GM10266 (cell line): Measurements from ENCODE around the gene LDHB.
"Not testable (repeated sequence)": the region's sequence is repeated elsewhere in the genome, so short reads cannot be mapped to it uniquely, and the experiment has no call there.

Experiments used
- DNase-seq: peaks from one replicate; pipeline ENCODE4 v3.0.0; 2012; ENCODE audit errors: extremely low spot score
- CTCF ChIP-seq: IDR thresholded peaks from 2 replicates; pipeline ENCODE4 v1.5.1; 2012; ENCODE audit warnings: mild to moderate bottlenecking, low read depth; ENCODE audit not compliant: control insufficient read depth, insufficient read depth; ENCODE audit errors: missing control alignments

LDHB gene

GRCh38 chr12:21675641-21676040, 18.0 kb upstream of the LDHB start:
- DNase-seq, result no peak
- TF ChIP-seq CTCF, result no peak

GRCh38 chr12:21675096-21675495, 17.5 kb upstream of the LDHB start:
- no peak for TF ChIP-seq CTCF
- DNase-seq, result no peak

- DNase-seq, result not testable (repeated sequence)
Measured at GRCh38 chr12:21673830-21674552, 16.3 kb upstream of the LDHB start.

- DNase-seq, result no peak
- no peak for TF ChIP-seq CTCF
Measured at GRCh38 chr12:21672146-21672545, 14.5 kb upstream of the LDHB start.

DNA sequence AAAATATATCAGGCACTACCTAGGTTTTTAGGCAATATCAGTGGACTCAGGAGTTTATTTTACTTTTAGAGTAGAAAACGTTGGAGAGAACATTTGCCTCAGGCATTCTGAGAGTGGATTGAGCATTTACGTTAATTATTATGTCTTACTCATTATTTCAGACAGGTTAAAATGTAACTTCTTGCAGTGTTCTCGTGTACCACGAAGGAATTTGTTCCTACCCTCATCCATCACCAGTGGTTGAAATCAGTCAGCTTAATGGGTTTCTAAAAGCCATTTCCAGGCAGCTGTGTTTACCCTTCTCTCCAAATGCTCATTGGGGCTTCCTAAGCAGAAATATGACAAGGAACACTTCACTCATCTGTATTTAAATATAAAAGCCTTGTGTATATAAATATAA, 9.1 kb upstream of the LDHB start:
- no peak for TF ChIP-seq CTCF
- no peak for DNase-seq

GRCh38 chr12:21665816-21666215, 8.2 kb upstream of the LDHB start:
- no peak for DNase-seq
- no peak for TF ChIP-seq CTCF

- TF ChIP-seq CTCF, result no peak
- DNase-seq, result no peak
Measured at GRCh38 chr12:21662122-21662792, 4.6 kb upstream of the LDHB start.

DNA sequence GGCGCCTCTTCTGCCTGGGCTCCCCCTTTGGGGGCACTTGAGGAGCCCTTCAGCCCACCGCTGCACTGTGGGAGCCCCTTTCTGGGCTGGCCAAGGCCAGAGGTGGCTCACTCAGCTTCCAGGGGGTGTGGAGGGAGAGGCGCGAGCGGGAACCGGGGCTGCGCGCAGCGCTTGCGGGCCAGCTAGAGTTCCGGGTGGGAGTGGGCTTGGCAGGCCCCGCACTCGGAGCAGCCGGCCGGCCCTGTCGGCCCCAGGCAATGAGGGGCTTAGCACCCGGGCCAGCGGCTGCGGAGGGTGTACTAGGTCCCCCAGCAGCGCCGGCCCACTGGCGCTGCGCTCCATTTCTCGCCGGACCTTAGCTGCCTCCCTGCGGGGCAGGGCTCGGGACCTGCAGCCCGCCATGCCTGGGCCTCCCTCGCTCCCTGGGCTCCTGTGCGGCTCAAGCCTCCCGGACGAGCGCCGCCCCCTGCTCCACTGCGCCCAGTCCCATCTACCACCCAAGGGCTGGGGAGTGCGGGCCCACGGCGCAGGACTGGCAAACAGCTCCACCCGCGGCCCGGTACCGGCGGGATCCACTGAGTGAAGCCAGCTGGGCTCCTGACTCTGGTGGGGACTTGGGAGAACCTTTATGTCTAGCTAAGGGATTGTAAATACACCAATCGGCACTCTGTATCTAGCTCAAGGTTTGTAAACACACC, 3.9 kb upstream of the LDHB start:
- DNase-seq, result not testable (repeated sequence)
